Activated effector memory CD4-positive, alpha-beta T cell treated with anti-CD3 and anti-CD28 coated beads, Interleukin-2, amount 50 U/mL, for 16 hours (primary cell): ENCODE data around the gene SULT4A1.
A peak's percentile ranks its signal among the peaks of the same experiment; 100 is the strongest.

Source experiments
- DNase-seq: peaks from one replicate; pipeline ENCODE4 v3.0.0-alpha.2; 2020

Gene SULT4A1

DNA sequence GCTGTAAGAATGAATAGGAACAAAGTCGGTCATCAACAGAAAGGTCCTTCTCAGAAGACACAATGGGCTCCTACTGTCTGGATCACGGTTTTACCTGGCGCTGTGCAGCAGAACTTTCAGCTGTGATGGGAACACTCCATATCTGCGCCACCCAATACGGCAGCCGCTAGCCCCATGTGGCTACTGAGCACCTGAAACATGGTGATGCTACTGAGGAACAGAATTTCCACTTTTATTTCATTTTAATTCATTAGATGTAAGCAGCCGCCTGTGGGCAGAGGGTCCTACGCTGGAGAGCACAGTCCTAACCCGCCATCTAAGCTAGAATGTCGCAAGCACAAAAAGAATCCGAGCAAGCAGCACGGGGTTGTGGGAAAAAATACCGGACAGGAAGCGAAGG lies 2.7 kb downstream of the SULT4A1 start:
- no peak for DNase-seq

DNA sequence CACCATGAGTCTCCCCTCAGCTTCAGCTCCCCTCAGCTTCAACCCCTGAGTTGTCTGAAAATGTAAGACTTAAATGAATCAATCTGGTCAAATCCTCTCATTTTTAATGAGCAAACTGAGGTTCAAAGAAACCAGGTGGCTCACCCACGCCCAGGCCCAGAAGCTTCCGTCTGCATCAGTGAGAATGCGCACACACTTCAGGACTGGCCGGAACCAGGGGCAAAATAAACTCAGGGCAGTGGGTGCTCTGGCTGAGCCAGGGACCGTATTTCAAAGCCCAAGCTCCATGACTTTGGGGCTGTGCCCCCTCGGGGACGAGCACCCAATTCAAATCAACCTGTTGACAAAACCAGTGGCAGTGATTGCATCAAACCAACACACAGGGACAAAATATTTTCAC lies 3.1 kb downstream of the SULT4A1 start:
- no peak for DNase-seq

DNA sequence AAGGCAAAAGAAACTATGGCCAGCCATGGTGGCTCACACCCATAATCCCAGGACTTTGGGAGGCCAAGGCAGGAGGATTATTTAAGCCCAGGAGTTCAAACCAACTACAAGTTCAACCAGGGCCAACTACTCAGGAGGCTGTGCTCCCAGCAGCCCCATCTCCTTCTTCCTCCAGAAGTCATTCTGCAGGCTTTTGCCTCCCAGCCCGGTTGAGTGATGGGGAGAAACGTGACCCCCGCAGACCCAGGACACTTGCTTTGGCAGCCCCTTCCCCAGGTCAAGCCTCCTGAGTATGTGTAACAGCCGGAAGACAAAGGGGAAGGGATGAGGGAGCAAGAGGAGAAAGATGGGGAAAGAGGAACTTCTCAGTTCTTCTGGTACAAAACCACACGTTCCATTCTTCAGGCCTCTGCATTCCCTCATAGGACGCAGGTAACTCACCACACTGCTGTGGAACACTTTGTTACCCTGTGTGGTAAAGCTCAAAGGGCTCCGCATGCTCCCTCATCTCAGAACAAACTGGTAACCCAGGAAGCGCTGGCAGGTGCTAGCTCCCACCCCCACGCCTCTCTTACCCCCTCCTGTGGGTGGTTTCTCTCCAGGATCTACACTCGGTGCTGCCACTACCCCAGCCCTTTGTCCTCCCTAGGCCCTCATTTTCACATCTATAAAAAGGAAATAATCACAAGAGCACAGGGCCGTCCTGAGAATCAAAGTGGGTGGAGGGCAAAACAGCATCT lies 4.0 kb downstream of the SULT4A1 start:
- DNase-seq, result peak; percentile 53

DNA sequence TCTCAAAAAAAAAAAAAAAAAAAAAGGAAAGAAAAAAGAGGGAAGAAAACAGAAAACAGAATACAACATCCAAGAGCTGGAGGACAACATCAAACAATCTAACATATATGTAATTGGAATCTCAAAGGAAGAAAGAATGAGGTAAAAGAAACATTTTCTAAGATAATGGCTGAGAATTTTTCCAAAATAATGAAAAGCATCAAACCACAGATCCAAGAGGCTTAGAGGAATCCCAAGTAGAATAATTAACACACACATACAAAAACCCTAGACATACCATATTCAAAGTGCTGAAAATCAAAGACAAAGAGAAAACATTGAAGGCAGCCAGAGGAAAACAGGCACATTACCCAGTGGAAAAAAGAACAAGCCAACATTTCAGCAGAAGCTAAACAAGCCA lies 4.9 kb downstream of the SULT4A1 start:
- no peak for DNase-seq

DNA sequence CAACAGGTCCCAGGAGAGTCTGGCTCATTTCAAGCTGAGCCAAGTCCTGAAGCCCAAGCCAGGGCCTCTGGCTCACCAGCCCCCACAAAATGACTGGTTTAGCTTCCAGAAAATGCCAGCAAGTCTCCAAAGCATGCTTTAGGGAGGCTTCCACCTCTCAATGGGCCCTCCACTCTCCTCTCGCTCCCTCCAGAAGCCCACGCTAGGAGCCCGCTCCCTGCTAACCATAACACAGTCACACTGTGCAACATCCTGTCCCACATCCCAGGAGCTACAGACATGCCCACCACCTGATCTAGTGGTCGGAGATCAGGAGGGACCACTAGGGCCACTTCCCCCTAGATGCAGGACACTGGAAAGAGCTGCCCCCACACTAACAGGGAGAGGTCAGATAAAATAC lies 6.9 kb downstream of the SULT4A1 start:
- peak; percentile 37 for DNase-seq

DNA sequence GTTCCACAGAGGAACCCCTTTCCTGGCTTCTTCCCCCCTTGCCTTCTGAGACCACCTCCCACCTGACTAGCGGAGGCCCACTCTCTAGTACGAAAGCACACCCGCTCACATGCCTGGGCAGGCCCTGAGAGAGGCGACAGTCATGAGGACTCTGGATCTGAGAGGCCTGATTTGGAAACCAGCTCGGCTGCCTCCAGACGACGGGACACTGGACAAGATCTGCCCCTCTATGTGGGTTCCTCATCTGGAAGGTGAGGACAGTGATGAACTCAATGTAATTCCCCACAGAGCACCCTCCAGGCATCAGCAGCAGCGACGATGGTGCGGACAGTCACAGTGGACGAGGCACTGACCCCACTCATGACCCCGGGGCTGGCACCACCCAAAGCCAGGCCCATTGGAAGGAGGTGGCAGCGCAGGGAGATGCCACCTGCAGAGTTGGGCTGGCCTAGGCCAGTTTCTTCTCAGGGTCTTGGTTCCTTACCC lies 7.5 kb downstream of the SULT4A1 start:
- peak; percentile 48 for DNase-seq

DNA sequence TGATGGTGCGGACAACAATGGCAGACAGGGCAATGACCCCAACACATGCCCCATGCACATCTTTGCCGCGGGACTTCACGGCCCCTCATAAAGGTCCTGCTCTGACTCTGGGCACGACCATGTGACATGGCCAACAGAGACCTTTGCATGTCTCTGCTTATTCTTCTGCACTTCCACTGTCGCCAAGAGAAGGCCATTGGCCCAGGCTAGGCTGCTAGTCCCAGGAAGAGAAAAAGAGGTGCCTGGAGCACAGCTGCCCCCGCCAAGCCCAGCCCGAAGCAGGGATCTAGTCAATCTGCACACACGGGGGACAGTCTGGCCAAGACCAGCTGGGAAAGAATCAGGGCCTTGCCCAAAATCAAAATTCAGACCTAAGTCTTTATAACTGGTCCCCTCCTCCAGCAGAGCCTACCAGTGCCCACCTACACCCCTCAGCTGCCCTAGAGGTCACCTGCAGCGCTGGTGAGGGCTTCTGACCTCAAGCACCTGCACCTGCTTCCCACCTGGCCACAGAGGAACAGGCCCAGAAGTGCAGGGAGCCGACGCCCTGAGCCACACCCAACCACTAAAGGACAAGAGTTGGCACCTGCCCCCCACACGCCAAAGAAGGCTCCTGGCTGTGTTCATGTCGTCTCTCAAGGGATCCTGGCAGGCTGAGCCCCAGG lies 8.1 kb downstream of the SULT4A1 start:
- peak; percentile 27 for DNase-seq

DNA sequence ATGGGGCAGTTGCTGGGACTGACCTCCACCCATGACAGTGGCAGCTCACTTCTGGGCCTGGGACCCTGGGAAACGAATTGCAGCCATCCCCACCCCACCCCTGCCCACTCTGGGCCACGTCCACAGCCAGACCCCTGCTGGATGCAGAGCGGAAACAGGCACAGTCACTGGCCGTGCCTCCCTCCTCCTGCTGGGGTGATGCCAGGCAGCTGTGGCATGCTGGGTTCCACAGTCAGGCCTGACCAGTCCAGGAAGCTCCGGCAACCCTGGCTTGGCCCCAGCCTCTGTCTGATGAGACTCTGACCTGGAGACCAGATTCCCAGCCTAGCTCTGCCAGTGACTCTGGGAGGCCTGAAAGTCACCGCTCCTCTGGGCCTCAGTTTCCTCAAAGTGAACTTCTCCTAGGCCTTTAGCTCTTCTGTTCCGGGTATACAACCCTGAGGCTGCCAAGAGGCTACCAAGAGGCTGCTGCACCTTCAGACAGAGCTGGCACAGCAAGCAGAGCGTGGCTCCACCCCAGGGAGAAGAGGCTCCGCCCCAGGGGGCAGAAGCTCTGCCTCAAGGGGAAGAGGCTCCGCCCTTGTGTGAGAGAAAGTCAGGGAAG lies 8.9 kb downstream of the SULT4A1 start:
- DNase-seq, result peak; percentile 46

DNA sequence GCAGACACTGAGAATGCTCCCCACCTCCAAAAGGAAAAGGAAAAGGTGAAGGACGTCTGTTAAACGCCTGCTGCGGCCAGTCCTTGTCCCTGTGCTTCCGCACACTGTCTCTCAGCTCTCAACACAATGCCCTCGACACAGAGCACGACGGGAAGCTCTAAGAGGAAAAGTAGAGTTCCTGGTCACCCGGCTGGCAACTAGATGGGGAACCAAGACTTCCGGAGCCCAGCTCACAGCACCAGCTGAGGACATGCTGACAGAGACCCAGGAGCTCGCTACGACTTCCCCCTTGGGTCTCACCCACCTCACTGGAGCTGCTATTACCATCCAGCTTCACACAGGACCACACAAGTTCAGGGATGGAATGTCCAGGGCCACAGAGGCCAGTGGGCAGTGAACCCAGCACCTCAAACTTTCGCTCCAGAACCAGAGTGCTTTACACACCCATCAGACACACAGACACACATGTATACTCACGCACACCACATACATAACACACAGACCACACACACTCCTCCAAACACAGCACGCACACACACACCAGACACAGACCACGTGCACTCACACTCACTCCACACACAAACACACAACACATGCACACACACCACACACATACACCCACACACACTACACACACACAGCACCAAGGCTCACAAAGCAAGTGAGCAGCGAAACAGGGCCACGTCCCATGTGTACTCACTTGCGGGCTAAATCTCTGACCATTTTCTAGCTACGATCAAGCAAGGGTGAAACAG lies 9.6 kb downstream of the SULT4A1 start:
- no peak for DNase-seq

DNA sequence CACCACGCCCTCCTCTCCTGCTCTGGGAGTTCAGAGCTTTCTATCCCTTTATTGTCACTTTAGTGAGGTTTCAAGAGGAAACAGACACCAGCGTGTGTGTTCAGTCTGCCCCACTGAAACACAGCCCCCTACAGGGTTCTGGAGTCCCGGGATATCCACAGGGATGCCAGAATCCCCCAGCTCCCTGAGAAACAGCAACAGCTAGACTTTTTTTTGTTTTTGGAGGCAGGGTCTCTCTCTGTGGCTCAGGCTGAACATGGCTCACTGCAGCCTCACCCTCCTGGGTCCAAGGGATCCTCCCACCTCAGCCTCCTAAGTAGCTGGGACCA lies 10.4 kb downstream of the SULT4A1 start:
- DNase-seq, result no peak

DNA sequence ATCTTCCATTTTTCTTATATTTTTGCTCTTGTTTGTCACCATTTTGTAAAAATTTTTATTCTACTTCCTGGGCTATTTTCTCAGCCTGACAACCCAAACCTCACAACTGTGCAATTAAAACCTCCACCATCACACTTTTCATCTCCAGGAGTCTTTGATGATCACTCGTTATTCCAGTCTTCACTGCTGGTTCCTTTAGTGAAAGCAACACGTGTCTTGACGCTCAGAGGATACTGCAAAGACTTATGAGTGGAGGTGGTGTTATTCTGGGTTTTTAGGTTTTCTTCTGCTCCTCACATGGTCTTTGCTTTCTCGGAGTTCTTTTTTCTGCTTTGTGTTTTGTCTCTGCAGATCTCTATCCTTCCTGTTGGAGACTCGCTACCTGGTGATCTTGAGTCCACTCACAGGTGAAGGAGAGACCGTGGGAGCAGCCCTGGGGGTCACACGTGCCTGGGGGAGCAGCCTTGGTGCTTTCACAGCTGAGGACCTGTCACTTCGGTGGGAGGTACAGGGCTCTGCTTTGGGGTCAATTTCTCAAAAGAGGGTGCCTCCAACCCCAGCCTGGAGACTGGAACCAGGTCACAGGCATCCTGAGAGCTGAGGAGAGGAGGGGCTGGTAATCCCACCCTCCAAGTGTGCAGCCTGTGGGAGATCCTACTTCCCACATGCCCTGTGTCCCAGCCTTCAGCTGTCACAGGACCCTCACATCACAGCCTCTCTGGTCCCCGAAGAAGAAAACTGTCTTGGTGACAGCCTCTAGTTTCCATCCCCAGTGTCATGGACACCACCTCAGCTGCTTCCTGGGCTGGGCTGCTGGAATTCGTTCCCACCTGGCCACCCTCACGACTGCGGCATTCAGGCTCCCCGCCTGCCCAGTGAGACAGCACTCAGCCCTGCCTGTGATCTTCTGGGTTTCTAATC lies 11.0 kb downstream of the SULT4A1 start:
- DNase-seq, result no peak

DNA sequence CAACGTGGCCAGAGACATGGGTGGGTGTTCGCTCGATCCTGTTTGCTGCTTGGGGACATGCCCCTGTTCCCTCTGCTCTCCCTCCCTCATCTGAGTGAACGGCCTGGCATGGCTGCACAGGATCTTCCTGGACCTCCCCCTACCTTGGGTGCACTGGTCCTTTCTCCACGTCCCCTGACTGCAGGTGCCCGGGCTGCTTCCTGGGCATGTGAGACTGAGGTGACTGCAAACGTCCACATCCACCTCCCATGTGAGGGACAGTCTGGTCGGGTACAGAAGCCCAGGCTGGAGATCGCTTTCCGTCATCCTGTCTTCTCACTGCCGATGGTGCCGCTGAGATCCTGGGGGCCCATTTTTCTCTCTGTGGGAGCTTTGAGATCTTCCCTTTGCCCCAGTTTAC lies 11.8 kb downstream of the SULT4A1 start:
- peak; percentile 28 for DNase-seq

DNA sequence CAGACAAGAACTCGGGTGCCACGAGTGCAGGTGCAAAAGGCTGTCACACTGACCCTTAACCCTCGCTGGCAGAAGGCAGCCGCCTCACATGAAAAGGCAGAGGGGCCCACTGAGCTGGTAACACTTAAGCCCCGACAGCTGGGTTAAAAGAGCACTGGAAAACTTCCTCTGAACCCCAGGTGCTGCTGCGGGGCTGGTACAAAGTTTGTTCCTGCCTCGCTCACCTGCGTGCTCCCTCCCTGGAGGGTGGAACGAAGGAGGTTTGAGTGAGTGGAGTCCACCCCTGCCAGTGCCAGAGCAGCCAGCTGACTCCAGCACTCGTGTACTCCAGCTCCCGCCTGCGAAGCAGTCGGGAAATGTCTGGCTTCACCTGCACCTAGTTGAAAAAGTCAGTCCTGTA lies 12.6 kb downstream of the SULT4A1 start:
- DNase-seq, result peak; percentile 42

DNA sequence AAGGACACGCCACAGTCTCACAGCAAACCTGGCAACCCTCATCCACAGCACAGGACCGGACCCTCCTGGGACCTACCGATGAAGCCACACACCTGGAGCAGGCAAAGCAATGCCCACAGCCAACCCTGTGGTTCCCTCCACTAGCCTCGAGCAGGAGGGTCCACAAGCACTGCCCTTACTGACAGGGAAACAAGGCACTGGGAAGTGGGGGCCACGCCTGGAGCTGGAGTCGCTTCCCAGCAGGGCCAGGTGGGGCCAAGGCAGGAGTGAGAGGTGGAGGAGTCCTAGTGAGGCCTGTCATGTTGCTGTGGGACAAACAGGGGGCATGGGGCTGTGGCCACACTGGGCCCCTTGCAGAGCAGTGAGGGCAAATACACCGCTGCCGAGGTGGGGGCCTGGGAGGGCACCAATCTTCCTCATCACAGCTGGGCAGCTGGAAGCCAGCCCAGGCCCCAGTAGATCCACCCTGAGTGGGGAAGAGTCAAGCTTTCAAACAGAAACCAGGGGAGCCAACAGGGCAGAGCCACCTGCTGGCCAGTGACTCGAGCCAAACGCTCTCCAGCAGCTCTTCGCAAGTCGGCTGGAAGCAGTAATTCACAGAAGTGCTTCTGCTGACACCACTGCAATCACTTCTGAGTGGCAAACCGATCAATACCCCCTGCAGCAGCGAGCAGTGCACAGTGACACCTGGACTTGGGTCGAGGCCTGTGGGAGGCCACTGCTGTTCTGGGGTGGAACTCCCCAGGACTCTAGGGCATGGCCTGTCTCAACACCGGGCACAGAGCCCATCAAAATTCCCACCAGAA lies 13.7 kb downstream of the SULT4A1 start:
- peak; percentile 56 for DNase-seq

DNA sequence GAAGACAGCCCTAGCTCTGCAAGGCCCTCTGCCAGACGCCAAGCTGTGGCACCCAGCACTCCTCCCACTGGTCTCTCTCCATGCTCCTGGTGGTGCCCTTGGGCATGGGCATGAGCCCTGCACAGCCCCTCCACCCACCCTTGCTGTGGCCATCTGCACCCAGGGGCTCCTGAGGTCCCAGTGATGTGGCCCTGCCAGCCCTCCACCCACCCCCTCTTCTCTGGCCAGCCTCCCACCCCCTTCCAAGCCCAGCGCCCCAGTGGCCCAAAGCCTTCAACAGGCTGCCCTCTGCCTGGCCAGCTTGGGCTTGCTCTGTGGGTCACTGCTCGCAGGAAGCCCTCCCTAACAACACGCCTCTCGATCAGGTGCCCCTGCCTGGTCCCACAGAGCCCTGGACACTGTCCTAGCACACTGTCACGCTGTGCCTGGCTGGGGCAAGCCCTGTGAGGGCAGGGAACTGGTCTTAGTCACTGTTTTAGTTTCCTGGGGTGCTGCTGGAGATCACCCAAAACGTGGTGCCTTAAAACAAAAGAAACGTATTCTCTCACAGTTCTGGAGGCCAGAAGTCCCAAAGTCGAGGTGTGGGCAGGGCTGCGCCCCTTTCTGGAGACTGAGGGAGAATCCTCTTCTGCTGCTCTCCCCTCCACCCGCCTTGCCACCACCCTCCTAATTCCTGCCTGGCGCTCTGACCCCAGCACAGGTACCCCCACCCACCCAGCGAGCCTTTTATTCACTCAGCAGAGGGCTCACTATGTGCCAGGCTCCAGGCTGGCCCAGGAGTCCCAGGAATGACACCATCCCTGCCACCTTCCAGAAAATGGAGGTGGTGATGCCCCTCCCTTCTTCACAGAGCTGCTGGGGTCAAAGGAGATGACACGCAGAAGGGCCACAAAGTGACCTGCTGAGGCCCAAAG lies 14.7 kb downstream of the SULT4A1 start:
- DNase-seq, result peak; percentile 54

DNA sequence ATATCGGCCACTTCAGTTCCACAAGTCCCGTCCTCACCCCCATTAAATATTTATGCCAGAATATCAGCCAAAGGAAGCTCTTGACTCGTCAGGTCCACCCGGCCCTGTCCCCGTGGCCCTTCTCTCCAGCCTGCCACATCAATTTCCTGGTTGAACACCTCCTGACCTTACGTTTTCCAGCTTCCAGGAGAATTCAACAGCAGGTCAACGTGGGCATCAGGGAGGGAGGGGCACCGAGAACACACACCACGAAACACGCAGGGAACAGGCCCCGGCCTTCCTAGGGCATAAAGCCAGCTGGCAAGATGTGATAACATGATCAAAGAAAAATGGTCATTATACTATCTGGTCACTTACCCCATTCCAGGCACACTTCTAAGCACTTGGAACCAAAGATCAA lies 15.3 kb downstream of the SULT4A1 start:
- DNase-seq, result no peak

DNA sequence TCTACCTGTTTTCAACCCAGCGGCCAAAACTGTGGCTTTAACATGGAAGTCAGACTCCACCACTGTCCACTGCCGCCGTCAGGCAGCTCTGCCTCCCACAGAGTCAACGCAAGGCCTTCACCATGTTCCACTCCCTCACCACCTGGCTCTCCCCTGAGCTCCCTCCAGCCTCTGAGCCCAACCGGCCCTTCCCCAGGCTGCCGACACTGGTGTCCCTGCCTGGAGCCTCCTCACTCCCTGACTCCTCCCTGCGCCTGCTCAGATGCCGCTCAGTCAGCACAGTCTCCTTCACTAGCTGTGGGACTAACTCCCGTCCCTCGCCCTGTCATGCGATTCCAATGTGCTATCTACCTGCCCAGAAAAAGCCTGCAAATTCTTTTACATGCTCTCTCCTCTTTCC lies 16.3 kb downstream of the SULT4A1 start:
- DNase-seq, result no peak

DNA sequence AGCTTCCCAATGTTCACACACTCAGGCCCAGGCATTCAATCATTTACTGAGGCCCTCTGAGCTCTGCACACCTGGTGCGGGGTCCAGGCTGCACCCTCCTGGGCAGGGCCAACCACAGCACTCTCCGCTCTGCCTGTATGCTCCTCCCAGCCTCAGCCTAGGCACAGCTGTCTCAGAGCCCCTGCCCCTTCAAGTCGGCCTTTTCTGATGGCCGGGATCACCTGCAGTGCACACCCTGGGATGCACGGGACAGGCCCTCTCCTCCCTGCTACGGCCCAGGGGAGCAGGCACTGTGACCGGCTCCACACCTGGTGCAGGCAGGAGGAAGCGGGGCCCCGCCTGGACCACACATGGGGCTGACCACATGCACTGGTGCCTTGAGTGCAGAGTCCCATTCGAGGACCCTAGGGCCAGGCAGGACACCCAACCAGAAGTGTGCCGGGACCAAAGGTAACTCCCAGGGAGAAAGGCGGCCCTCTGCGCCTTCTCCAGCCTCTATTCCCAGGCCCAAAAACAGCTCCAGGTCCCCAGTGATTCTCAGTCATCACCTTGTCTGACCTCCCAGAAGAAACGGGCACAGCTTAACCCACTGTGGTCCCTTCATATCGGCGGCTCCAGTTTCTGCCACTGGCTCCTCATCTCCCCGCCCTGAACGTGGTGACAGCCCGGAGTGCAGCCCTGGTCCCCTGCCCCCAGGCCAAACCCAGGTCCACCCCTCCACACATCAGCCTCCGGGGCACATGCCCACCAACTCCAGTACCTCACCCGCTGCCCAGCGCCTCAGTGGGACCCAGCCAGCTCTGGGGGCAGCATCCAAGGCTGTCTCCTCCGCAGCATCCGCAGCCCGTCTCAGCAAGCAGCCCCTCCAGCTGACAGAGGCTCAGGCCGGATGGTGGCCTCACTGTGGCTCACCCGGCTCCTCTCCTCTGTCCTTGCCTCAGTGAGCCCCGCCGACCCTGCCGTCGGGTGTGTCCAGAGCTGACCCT lies 17.5 kb downstream of the SULT4A1 start:
- no peak for DNase-seq
